ENCODE measurements around the gene IFTAP.

DNA sequence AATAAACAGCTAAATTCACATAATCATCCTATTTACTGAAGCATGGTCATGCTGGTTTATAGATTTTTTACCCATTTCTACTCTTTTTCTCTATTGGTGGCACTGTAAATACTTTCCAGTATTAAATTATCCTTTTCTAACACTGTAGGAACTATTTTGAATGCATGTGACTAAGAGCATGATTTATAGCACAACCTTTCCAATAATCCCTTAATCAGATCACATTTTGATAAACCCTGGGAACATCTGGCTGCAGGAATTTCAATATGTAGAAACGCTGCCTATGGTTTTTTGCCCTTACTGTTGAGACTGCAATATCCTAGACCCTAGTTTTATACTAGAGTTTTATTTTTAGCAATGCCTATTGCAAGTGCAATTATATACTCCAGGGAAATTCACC is 15.8 kb upstream of the IFTAP start:
- TF ChIP-seq TAF1 (IDR thresholded peaks at IDR 0.05; ENCODE audit: borderline replicate concordance, low read depth, low read length) (no peak), POLR2AphosphoS5 (IDR thresholded peaks at IDR 0.05; ENCODE audit: low read depth, low read length) (no peak), POLR2A (IDR thresholded peaks at IDR 0.05; ENCODE audit: low read depth, low read length) (no peak)

All from GM12892 (cell line).